ENCODE results near the gene SLC35C1.

DNA sequence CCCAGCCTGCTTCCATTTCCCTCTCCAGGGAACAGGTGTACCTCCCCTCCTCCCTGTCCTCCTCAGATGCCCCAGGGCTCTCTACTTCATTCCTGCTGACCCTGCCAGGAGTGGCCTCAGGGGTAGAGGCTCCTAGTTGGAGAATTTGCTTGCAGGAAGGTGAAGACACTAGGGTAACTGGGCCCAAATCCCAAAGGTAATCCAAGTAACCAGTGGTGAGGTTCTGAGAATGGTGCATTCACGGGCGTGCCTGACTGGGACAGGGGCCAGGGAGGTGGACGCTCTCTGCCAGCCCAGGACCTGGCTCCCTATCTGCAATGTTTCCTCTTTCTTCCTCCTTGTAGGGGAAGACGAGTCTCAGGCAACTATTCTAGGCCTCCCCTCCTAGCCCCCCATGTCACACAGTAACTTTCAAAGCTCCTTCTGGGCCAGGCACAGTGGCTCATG, 2.9 kb downstream of the SLC35C1 start:
- TF ChIP-seq CTCF (conservative IDR thresholded peaks at IDR 0.05; ENCODE audit: low read length) (no peak), EZH2phosphoT487 (IDR thresholded peaks at IDR 0.05; ENCODE audit: borderline replicate concordance) (no peak)

Data from Loucy (cell line).